Limb (tissue), 2 donors: ENCODE data around the gene TMEM37.

Experiments used
- DNase-seq, 2 donors: peaks; one replicate each; pipeline ENCODE4 v3.0.0-alpha.2; 2016; ENCODE audit errors: extremely low spot score in 2 of 2

The TMEM37 gene

GRCh38 chr2:119477113-119477505 lies 45.5 kb downstream of the TMEM37 start:
- DNase-seq: no peak

- no peak for DNase-seq
Measured at GRCh38 chr2:119478188-119478977, 46.7 kb downstream of the TMEM37 start.

DNA sequence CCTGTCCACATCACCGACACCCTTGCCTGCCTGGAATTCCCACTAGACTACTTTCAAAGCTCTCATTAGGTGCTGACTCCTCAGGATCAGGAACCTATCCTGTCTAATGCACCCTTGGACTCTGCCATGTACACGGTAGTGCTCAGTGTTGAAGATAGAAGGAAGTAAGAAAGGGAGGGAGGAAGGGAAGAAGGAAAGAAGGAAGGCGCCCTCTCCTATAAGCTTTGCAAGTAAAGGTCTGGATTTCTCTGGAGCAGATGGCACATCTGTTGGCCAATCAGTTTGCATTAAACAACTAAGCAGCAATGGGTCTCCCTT lies 47.3 kb downstream of the TMEM37 start:
- no peak for DNase-seq

DNA sequence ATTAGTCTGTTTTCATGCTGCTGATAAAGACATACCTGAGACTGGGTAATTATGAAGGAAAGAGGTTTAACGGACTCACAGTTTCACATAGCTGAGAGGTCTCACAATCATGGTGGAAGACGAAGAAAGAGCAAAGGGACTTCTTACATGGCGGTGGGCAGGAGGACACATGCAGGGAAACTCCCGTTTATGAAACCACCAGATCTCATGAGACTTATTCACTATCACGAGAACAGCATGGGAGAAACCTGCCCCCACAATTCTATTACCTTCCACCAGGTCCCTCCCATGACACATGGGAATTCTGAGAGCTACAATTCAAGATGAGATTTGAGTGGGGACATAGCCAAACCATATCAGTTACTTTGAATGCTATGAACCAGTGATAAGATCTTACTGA lies 48.5 kb downstream of the TMEM37 start:
- DNase-seq: no peak

DNA sequence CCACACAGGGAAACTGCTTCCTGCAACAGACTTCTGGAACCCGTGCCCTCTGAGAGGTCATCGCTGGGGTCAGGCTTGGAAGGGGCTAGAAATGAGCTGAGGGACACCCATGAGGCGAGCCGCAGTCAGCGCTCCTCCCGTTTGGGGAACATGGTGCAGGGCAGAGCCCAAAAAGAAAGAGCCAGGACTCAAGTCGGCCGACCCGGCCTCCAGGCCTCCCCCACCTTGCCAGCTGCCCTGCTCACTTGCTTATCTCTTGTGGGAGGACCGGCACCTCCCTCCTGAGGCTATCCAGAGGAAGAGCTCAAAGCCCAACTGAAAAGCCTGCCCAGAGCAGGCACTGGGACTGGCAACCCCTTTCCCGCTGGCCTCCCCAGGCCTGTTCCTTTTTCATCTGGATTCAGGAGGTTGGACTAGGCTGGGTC lies 49.1 kb downstream of the TMEM37 start:
- no peak for DNase-seq

GRCh38 chr2:119481501-119482455 lies 50.1 kb downstream of the TMEM37 start:
- no peak for DNase-seq

DNA sequence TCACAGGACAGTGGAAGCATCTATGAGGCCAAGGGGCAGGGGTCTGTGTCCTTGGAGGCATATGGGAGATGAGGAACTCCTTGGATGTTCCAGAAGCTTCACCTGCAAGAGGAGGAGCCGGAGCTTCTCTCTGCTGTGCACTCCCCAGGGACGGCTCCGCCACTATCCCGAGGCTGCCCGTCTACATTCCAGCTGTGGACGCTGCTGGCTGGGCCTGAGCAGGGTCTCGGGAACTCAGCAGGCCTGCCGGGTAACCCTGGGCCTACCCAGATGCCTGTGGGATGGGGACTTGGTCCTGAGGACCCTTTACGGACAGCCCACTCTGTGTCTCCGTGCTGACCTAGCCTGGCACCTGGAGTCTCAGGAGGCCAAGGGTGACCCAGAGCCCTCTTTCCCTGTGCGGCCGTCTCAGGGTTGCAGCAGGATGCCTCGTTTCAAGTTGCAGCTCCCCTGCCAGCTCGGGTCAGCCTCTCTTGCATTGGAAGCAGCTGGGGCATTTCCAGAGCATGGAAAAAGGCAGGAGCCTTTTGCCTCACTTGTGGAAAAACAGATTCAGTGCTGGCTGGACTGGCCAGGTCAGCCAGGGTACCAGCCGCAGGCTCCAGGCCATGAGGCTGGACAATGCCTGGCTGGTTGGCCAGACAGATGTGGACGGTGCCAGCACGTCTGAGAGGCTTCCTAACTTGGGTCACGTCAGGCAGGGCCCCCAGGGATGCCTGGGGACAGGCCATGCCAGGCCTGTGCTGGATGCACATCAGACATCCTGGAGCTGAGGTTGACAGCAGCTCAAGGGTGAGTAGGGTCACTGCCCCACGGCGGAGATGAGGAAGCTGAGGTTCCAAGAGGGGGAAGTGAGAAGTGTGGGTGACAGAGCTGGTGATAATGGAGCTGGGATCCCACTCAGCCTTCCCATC lies 51.1 kb downstream of the TMEM37 start:
- no peak for DNase-seq

DNA sequence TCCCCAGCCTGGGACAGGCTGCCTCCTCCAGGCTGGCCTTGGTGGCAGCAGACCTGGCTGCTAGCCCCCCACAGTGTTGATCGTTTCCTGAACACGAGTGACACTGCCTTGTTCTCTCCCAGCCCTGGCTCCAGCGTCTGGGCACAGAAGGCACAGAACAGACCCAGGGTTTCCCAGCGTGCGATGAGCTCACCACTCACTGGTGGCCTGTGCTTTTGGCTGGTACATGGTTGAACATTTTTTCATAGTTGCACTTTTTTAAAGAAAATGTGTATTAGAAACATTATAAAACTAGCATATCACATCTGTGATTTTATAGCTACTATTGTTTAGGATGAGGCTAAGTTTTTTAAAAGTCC lies 51.7 kb downstream of the TMEM37 start:
- no peak for DNase-seq

DNA sequence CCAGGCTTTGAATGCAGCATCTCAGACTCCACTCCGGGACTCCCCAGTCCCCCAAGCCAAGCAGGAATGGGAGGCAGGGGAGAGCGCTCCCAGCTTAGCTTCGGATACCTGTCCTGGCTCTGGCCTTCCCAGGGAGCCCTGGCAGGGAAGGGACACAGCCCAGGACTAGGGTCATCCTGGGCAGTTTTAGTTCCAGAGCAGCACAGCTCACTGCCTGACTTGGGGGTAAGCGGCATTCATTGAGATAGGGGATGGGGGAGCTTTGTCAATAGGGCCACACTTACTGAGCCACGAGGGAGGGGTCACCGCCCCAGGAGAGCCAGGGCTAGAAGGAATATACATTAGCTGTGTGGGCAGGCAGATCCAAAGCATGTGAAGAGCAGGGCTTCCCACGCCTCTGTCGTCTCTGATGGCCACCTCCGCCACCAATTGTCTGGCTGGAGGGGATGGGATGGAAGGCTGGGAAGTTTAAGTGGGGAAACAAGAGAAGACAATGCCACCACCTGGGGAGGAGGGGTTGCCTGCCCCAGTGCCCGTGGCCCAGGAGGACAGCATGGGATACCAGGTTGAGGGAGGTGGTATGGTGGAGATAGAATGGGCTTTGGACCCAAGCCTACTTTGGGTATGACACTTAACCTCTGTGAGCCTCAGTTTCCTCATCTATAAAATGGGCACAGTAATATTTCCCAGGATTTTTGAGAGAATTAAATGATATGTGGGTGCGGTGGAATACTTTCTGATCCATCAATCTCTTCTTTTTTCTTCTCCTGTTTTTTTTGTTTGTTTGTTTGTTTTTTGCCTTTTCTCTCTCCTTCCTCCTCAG lies 52.5 kb downstream of the TMEM37 start:
- DNase-seq: no peak

- DNase-seq: no peak
Measured at GRCh38 chr2:119484834-119485233, 53.2 kb downstream of the TMEM37 start.

DNA sequence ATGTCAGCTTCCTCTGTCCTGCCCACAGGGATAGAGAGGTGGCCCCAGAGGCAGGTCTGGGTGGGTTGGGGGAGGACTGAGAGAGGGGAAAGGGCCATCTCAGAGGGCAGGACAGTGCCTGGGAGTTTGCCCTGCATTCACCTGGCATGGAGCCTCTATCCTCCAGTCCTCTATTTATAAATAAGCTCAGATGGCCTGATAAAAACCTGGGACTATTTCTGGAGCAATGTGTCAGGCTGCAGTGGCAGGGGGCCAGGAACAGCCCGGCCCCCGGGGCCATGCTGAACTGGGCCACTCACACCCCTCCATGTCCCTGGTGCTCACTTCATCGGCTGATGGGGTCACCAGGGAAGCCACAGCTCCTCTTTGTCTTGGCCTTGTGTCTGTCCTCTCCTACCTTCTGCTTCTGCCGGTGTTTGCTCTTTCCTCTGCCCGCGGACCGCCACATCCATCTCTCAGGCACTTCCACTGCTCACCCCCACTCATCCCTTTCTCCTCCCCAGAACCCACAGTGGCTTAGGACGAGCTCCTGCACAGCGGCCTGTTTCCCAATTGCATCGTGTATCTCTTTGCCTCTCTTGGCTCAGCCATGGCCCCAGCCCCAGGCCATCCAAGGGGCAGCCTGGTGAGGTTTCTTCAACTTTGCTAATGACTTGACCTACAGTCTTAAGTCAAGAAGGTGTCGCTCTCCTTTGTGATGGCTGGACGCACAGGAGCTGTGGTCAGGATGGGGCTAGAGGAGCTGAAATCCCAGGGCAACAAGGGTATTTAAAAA lies 53.9 kb downstream of the TMEM37 start:
- DNase-seq: no peak

DNA sequence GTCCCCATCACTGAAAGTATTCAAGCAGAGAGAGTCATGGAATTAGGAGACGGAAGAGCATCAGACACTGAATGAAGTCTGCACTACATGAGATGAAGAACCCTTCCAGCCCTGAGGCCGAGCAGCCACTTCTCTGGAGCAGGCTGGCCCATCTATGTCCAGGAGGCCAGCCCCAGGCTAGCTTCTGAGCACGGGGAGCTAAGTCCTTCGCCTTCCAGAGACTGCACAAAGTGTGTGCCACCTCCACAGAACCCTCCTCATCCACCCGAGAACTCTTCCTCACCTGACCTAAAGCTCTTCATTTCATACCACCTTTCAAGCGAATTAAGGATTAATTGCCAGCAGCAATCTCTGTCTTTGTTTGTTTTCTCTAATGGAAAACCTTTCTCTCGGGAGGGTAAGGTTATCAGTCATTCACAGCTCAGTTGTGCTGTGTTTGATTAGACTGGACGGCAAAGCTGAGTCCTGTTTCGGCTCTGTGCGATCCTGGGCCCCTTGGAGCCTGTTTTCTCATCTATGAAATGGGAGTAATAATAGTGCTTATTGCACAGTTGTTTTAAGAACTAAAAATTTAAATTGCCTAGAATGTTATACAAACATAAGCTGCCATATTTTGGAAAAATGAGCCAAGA lies 54.7 kb downstream of the TMEM37 start:
- no peak for DNase-seq

DNA sequence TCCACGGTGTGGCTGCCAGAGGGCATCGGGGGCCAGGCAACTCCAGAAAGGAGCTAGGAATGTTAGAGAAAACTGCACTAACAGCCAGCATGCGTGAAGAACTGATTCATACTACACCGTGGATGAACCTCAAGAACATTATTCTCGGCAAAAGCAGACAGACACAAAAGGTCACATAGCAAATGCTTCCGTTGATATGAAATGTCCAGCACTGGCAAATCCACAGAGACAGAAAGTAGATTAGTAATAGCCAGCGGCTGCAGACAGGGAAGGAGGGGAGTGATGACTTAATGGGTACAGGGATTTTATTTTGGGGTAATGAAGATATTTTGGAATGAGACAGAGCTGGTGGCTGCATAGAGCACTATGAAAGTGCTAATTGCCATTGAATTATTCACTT lies 55.2 kb downstream of the TMEM37 start:
- no peak for DNase-seq

DNA sequence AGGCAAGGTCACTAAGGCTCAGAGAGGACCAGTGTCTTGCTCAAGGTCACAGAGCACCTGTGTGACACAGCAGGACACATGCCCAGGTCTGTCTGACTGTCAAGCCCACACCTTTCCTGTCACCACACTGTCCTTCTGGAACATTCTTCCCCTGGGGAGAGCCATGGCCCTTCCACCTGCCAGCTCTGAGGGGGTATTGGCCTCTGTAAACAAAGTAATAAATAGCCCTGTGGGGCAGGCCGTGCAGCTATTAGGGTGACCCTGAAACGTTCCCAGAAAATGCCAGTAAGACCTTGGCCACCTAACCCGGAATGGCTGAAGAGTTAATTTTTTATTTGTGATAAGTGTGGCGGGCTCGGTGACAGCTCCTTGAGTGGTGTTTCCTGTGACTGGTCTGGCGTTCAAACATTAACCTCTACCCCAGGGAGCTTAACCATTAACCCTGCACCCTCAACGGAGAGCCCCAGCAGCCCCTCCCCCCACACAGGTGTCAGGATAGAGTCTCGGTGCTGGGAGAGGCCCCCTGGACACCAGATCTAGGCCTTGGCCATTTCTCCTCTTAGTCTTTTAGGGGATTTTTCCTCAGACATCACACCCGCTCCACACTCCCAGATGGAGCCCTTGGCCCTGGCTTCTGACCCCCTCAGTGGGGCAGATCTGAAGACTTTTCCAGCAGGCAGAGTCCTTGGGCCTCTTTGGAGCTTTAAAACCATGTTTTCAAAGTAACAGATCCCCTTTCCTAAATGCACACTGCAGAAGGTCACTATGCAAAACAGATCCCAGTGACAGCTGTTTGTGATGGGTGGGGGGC lies 56.0 kb downstream of the TMEM37 start:
- DNase-seq: no peak
